ENCODE measurements around the gene SPEF1.

DNA sequence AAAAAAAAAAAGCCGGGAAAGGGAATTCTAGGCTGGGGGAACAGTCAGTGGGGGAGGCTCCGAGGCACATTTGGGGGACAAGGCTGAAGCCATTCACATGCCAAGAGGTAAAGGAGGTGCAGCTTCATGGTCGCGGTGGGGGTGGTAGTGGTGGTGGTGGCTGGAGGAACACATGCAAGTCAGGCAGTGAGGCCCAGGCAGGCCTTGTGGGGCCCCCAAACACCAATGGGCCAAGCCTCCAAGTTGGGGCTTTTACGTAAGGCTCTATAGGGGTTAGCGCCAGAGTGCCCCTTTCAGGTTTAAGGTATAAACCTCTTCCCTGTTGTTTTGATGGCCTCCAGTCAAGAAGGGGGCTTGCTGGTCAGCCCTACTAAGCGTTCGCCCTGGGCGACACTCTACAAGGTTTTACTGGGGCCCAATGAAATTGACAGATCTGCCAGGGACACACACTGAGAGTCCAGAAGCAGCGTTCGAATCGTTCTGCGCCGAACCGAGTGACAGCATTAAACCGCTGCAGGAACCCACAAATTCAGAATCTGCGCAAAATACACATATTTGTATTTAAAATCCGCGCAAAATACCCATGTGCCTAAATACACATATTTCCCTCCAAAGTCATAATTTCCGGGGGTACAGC is 38.3 kb upstream of the SPEF1 start:
- TF ChIP-seq, protein P1, sequence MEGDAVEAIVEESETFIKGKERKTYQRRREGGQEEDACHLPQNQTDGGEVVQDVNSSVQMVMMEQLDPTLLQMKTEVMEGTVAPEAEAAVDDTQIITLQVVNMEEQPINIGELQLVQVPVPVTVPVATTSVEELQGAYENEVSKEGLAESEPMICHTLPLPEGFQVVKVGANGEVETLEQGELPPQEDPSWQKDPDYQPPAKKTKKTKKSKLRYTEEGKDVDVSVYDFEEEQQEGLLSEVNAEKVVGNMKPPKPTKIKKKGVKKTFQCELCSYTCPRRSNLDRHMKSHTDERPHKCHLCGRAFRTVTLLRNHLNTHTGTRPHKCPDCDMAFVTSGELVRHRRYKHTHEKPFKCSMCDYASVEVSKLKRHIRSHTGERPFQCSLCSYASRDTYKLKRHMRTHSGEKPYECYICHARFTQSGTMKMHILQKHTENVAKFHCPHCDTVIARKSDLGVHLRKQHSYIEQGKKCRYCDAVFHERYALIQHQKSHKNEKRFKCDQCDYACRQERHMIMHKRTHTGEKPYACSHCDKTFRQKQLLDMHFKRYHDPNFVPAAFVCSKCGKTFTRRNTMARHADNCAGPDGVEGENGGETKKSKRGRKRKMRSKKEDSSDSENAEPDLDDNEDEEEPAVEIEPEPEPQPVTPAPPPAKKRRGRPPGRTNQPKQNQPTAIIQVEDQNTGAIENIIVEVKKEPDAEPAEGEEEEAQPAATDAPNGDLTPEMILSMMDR (IDR thresholded peaks at IDR 0.05): no peak
- no peak for TF ChIP-seq POLR2A (IDR thresholded peaks at IDR 0.05)

All from esophagus squamous epithelium (tissue), 4 donors.